ENCODE results near the gene EPHX1. TPM values are rescaled to one million over a fixed set of nuclear protein-coding genes. Genes with fewer than 3 reads are reported as not detected.
A peak's percentile ranks its signal among the peaks of the same experiment; 100 is the strongest.

Gene EPHX1
- total and polyA plus RNA-seq, 2 of the 8 experiments (the other 6 are each of a cell fraction or from before 2014, with no cell fraction given), result 45.3 to 79.1 TPM

DNA sequence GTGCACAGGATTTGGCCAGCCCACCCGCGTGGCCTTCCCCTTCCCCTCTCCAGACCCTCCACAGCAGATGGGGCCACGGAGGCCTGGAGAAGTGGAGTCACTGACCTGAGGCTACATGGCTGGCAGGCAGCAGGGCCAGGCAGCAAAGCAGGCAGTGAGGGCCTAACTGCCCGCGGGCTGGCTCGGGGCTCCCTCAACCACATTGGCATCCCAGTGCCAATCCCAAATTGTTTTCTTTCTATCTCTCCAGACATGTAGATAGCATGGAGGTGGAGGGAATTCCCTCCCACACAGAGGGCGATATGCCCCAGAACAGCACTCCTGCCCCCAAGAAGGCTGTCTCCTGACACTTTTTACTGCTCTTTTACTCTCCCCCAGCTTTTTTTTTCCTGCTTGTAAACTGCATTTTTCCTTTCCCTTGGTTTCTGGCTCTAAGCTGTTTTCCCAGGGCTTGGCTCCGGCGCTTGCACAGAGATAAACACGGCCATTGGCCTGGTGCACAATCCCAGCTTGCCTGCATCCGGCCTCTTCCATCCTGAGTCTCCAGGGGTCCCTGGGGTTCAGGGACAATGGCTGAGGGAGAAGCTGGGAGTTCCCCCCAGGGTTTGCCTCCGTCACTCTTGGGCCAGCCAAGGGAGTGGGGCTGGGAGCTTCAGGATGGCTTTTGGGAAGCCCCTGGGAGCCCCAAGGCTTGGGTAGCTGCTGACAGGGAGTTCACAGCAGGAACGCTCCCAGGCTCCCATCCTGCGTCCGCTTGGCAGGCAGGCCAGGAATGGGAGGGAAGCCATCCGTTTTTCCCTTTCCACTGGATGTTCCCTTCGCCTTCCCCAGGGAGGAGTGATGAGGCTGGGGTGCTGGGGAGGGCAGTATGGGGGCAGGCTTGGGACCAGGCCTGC is 7.0 kb downstream of the EPHX1 start:
- H2BK20ac ChIP-seq (ENCODE audit: low read length), result peak overlapping the region; percentile 92
- peak overlapping the region in 3 of 4 experiments; percentile 14 to 37 (median 32); a peak in 5 of 7 replicates for H3K9ac ChIP-seq (replicated peaks in 1 of 4; ENCODE audit: extremely low read depth in 1 of 4, low read depth in 3 of 4, low read length in 3 of 4)
- H3K23ac ChIP-seq (ENCODE audit: insufficient read length), result no peak overlapping the region
- ChIA-PET POLR2A (ENCODE audit: partially characterized antibody) (interaction anchor here (0.9 to 13.3 kb wide), 5 partner anchors 9 to 332 kb away, joined by 3 to 166 read pairs (median 4); partner anchors contain the start of gene SRP9), CTCF (ENCODE audit: partially characterized antibody) (interaction anchor here (0.6 to 2.0 kb wide), 9 partner anchors 7 to 310 kb away, joined by 3 to 8 read pairs (median 5); no protein-coding TSS in a partner anchor)
- peak overlapping the region; percentile 99 for H4K91ac ChIP-seq (replicated peaks; ENCODE audit: insufficient read length, low read length)
- peak overlapping the region; percentile 21 to 44; a peak in 3 of 4 replicates for H3K4me2 ChIP-seq (ENCODE audit: insufficient read depth in 1 of 2, low read depth in 2 of 2, low read length in 2 of 2)
- H3K18ac ChIP-seq (ENCODE audit: extremely low read depth, low read length), result peak overlapping the region; percentile 64
- H4K5ac ChIP-seq (ENCODE audit: insufficient read length, low read depth, low read length), result peak overlapping the region; percentile 69
- peak overlapping the region; percentile 40; the same call in 1 of the 2 replicates for H3K27ac ChIP-seq (ENCODE audit: low read depth, low read length)
- H3K14ac ChIP-seq (ENCODE audit: insufficient read length), result no peak overlapping the region
- H3K23me2 ChIP-seq (ENCODE audit: low read depth, low read length), result no peaks in the 10 kb centered on the region
- peak overlapping the region; percentile 61 for H2BK120ac ChIP-seq (replicated peaks; ENCODE audit: low read depth, low read length)
- no peaks in the 10 kb centered on the region for H3K27me3 ChIP-seq (replicated peaks in 1 of 4; ENCODE audit: control insufficient read depth in 3 of 4, extremely low read depth in 1 of 4, insufficient read depth in 3 of 4, low read length in 3 of 4)
- 84% methylated on average over 14 of the region's 17 CpGs; no CpG with 5 or more reads in 1 of the 2 experiments for whole genome bisulfite sequencing, 2 experiments (ENCODE audit: extremely low coverage in 1 of 2, insufficient coverage in 1 of 2, insufficient read length in 1 of 2, insufficient replicate concordance in 2 of 2, low coverage in 1 of 2, low lambda C conversion rate in 2 of 2, missing lambda C conversion rate in 1 of 2)
- peak overlapping the region; percentile 28; the same call in 1 of the 2 replicates for H4K8ac ChIP-seq (ENCODE audit: extremely low read depth, insufficient read depth, low read length)
- peak overlapping the region; percentile 95 for H2BK5ac ChIP-seq (ENCODE audit: low read depth, low read length)
- TF ChIP-seq KDM4A (IDR thresholded peaks at IDR 0.05; ENCODE audit: low read depth, low read length, severe bottlenecking), result no peak
- TF ChIP-seq GABPA (IDR thresholded peaks at IDR 0.05; ENCODE audit: borderline replicate concordance, insufficient read depth, low read length), result 0 out of 2 replicates have a peak, but pooled peaks have one; percentile 2
- TF ChIP-seq BACH1 (IDR thresholded peaks at IDR 0.05; ENCODE audit: low read length), result no peak
- 0 out of 2 replicates have a peak, but pooled peaks have one; percentile 13 for TF ChIP-seq RBBP5 (IDR thresholded peaks at IDR 0.05; ENCODE audit: borderline replicate concordance, low read depth, low read length)
- TF ChIP-seq TAF1 (IDR thresholded peaks at IDR 0.05; ENCODE audit: low read depth, low read length), result 0 out of 2 replicates have a peak, but pooled peaks have one; percentile 36
- no peak for DNase-seq (ENCODE audit: low read depth in 1 of 2, low spot score in 2 of 2)
- H3K56ac ChIP-seq (replicated peaks; ENCODE audit: insufficient read length, low read depth, low read length), result peak overlapping the region; percentile 43
- FAIRE-seq, result no peak
- H2BK12ac ChIP-seq (ENCODE audit: low read depth, low read length), result peak overlapping the region; percentile 93
- H2AFZ ChIP-seq (ENCODE audit: low read length), result no peak overlapping the region
- peak overlapping the region; percentile 83 for H3K4ac ChIP-seq (replicated peaks; ENCODE audit: insufficient read length, low read depth, low read length)
- H3K79me1 ChIP-seq (ENCODE audit: low read depth, low read length), result peaks cover 13% of the 10 kb centered on the region
- no peaks in the 10 kb centered on the region for H3K36me3 ChIP-seq (ENCODE audit: control insufficient read depth in 2 of 4, insufficient read depth in 4 of 4, low read length in 3 of 4)
- peaks cover 0 to 27% of the 10 kb centered on the region in 2 experiments; a peak in 1 of 4 replicates for H3K79me2 ChIP-seq (ENCODE audit: control insufficient read depth in 1 of 2, insufficient read depth in 2 of 2, low read length in 2 of 2)
- peaks cover 0 to 1% of the 10 kb centered on the region in 2 experiments for H4K20me1 ChIP-seq (replicated peaks in 1 of 2; ENCODE audit: control insufficient read depth in 1 of 2, insufficient read depth in 2 of 2, low read length in 2 of 2)
- peak overlapping the region; percentile 65; the same call in 1 of the 2 replicates for H2BK15ac ChIP-seq (ENCODE audit: low read length)
- no peak overlapping the region for H3K4me3 ChIP-seq (ENCODE audit: extremely low read depth in 1 of 4, insufficient read depth in 2 of 4, low read depth in 3 of 4, low read length in 4 of 4)
- peak overlapping the region; percentile 91; the same call in 1 of the 2 replicates for H2AK5ac ChIP-seq (ENCODE audit: low read depth, low read length)
- H3K9me3 ChIP-seq (ENCODE audit: insufficient read depth in 2 of 2, low read depth in 1 of 2, low read length in 1 of 2), result no peaks in the 10 kb centered on the region
- peaks cover 14 to 36% (median 25%) of the 10 kb centered on the region in 4 experiments for H3K4me1 ChIP-seq (replicated peaks in 1 of 4; ENCODE audit: control insufficient read depth in 3 of 4, insufficient read depth in 4 of 4, low read length in 3 of 4)
